Calu3 (cell line): Measurements from ENCODE around the gene CARMIL1. TPM values are rescaled to one million over a fixed set of nuclear protein-coding genes. Genes with fewer than 3 reads are reported as not detected.

ENCODE experiments used
- BruUV-seq: library from RNA; stranded (reverse); fragments of 400-500 nt; replicated peaks from 2 replicates; lab custom pipeline; 2021; lab: Mats Ljungman, UMichigan
- CTCF ChIA-PET: fragments of 300-600 bp; sonication (Branson Sonifier 250); formaldehyde crosslinking; loops from one replicate; lab custom pipeline; 2022; ENCODE audit warnings: antibody characterized with exemption; lab: Charles Lee
- DNase-seq: peaks from one replicate; pipeline ENCODE4 v3.0.0; 2022
- H3K27ac Mint-ChIP-seq: one replicate; pipeline ENCODE4 v1.8.0; 2022; ENCODE audit warnings: mixed read lengths; ENCODE audit not compliant: unreplicated experiment
- H3K27me3 Mint-ChIP-seq: one replicate; pipeline ENCODE4 v1.8.0; 2022; ENCODE audit warnings: mixed read lengths; ENCODE audit not compliant: unreplicated experiment
- H3K36me3 Mint-ChIP-seq: one replicate; pipeline ENCODE4 v1.8.0; 2022; ENCODE audit warnings: mild to moderate bottlenecking, moderate library complexity, mixed read lengths; ENCODE audit not compliant: insufficient read depth, unreplicated experiment
- H3K4me1 Mint-ChIP-seq: one replicate; pipeline ENCODE4 v1.8.0; 2022; ENCODE audit warnings: mild to moderate bottlenecking, low read depth, mixed read lengths; ENCODE audit not compliant: unreplicated experiment
- H3K4me3 Mint-ChIP-seq: one replicate; pipeline ENCODE4 v1.8.0; 2022; ENCODE audit warnings: mild to moderate bottlenecking, low read depth, moderate library complexity, mixed read lengths; ENCODE audit not compliant: unreplicated experiment
- H3K9me3 Mint-ChIP-seq: one replicate; pipeline ENCODE4 v1.8.0; 2022; ENCODE audit warnings: low read depth, mixed read lengths; ENCODE audit not compliant: unreplicated experiment
- CTCF ChIP-seq: fragments of 200-600 bp; IDR thresholded peaks from one replicate; pipeline ENCODE4 v1.8.0; 2022; ENCODE audit warnings: antibody characterized with exemption; ENCODE audit not compliant: unreplicated experiment
- intact Hi-C: fragments of 100-400 bp; cut with micrococcal nuclease; formaldehyde crosslinking; loops from one replicate; pipeline ENCODE4 v1.10.0; 2022; ENCODE audit not compliant: unreplicated experiment
- total RNA-seq: library from RNA; stranded (reverse); gene quantifications from 2 replicates; pipeline ENCODE4 v1.2.3, GENCODE V29; 2022

The CARMIL1 gene
- total RNA-seq, 1 experiment from 2014 or later = 92.4 TPM

- Mint-ChIP-seq H3K36me3 (peaks cover 1% of the 10 kb centered on the region), H3K27ac (peak overlapping the region; percentile 4), H3K4me3 (no peak overlapping the region), H3K4me1 (peaks cover 63% of the 10 kb centered on the region), H3K27me3 (no peaks in the 10 kb centered on the region), H3K9me3 (no peaks in the 10 kb centered on the region)
- TF ChIP-seq CTCF = no peak
- CTCF ChIA-PET = interaction anchor here (1.9 to 4.2 kb wide), 2 partner anchors 12 to 22 kb away, joined by 5 to 29 read pairs; partner anchors contain the start of gene CARMIL1
- DNase-seq = no peak
- intact Hi-C loops = no loop called here
- BruUV-seq = no TSS peak
Measured at GRCh38 chr6:25301362-25301761, 22.2 kb downstream of the CARMIL1 start.

- CTCF ChIA-PET = interaction anchor here (0.6 to 4.2 kb wide), 9 partner anchors 10 to 359 kb away, joined by 3 to 29 read pairs (median 3); partner anchors contain the start of gene CARMIL1
- intact Hi-C loops = no loop called here
- no TSS peak for BruUV-seq
- TF ChIP-seq CTCF = no peak
- DNase-seq = no peak
- Mint-ChIP-seq H3K27me3 (no peaks in the 10 kb centered on the region), H3K9me3 (no peaks in the 10 kb centered on the region), H3K4me1 (peaks cover 57% of the 10 kb centered on the region), H3K4me3 (peak overlapping the region; percentile 18), H3K36me3 (peaks cover 7% of the 10 kb centered on the region), H3K27ac (peak overlapping the region; percentile 17)
Measured at GRCh38 chr6:25302151-25302550, 23.0 kb downstream of the CARMIL1 start.

- no TSS peak for BruUV-seq
- H3K9me3 Mint-ChIP-seq = no peaks in the 10 kb centered on the region
- intact Hi-C loops = loop anchor here (1.0 kb wide), 1 partner anchor 9 kb away; no protein-coding TSS in a partner anchor
- CTCF ChIA-PET = interaction anchor here (0.6 to 4.2 kb wide), 10 partner anchors 9 to 358 kb away, joined by 3 to 29 read pairs (median 3); partner anchors contain the start of gene CARMIL1
- peak overlapping the region; percentile 18 for H3K4me3 Mint-ChIP-seq
- peak; percentile 35 for DNase-seq
- peak overlapping the region; percentile 17 for H3K27ac Mint-ChIP-seq
- peaks cover 7% of the 10 kb centered on the region for H3K36me3 Mint-ChIP-seq
- no peaks in the 10 kb centered on the region for H3K27me3 Mint-ChIP-seq
- no peak for TF ChIP-seq CTCF
- H3K4me1 Mint-ChIP-seq = peaks cover 57% of the 10 kb centered on the region
Measured at GRCh38 chr6:25302677-25303128, 23.5 kb downstream of the CARMIL1 start.

GRCh38 chr6:25303254-25303653 is 24.1 kb downstream of the CARMIL1 start:
- no peak overlapping the region for H3K27ac Mint-ChIP-seq
- TF ChIP-seq CTCF = no peak
- no peaks in the 10 kb centered on the region for H3K27me3 Mint-ChIP-seq
- H3K9me3 Mint-ChIP-seq = no peaks in the 10 kb centered on the region
- no peak overlapping the region for H3K4me3 Mint-ChIP-seq
- CTCF ChIA-PET = interaction anchor here (1.1 to 4.2 kb wide), 5 partner anchors 9 to 187 kb away, joined by 3 to 29 read pairs (median 3); partner anchors contain the start of gene CARMIL1
- no TSS peak for BruUV-seq
- no peak for DNase-seq
- H3K4me1 Mint-ChIP-seq = peaks cover 63% of the 10 kb centered on the region
- intact Hi-C loops = loop anchor here (1.0 kb wide), 1 partner anchor 8 kb away; no protein-coding TSS in a partner anchor
- H3K36me3 Mint-ChIP-seq = peaks cover 7% of the 10 kb centered on the region
